ENCODE data around the gene CHP2. TPM values are rescaled to one million over a fixed set of nuclear protein-coding genes. Genes with fewer than 3 reads are reported as not detected.
A peak's percentile ranks its signal among the peaks of the same experiment; 100 is the strongest.

The CHP2 gene
- total and polyA plus RNA-seq, 9 of the 15 experiments (the other 6 are each of a cell fraction or from before 2014, with no cell fraction given), result 0.23 to 1.1 (median 0.80) TPM

- FAIRE-seq, result no peak
- no peaks in the 10 kb centered on the region for H3K36me3 ChIP-seq (ENCODE audit: control insufficient read depth, insufficient read depth, low read length)
- no peak overlapping the region for H3K4me2 ChIP-seq (ENCODE audit: insufficient read depth, low read length)
- peak in 1 of 4 experiments; percentile 30 for DNase-seq (ENCODE audit: extremely low read depth in 1 of 4, low spot score in 3 of 4)
- no peaks in the 10 kb centered on the region for H3K79me2 ChIP-seq (ENCODE audit: control insufficient read depth, insufficient read depth, low read length)
- WGBS (ENCODE audit: insufficient coverage, low coverage, missing lambda C conversion rate), result 8% methylated on average over 2 of the region's 2 CpGs
- H3K4me3 ChIP-seq, result no peak overlapping the region
- intact Hi-C loops (cut with micrococcal nuclease), result no loop called here
- no peak overlapping the region for H2AFZ ChIP-seq (ENCODE audit: low read depth, low read length)
- peaks cover 0 to 12% of the 10 kb centered on the region in 2 experiments; a peak in 2 of 5 replicates for H3K4me1 ChIP-seq (replicated peaks in 1 of 2; ENCODE audit: control insufficient read depth in 2 of 2, insufficient read depth in 2 of 2, low read length in 2 of 2)
- no peaks in the 10 kb centered on the region for H3K9me1 ChIP-seq (ENCODE audit: control insufficient read depth, insufficient read depth, low read length)
- TF ChIP-seq CBX8 (IDR thresholded peaks at IDR 0.05; ENCODE audit: borderline replicate concordance, extremely low read depth, low read depth, low read length, poor library complexity, severe bottlenecking), result no peak
- TF ChIP-seq REST (IDR thresholded peaks at IDR 0.05; ENCODE audit: borderline replicate concordance), result peak; percentile 5; the same call in 1 of the 2 replicates
- TF ChIP-seq REST (CRISPR knock-in tag; IDR thresholded peaks at IDR 0.05; ENCODE audit: low read depth), result no peak
- TF ChIP-seq RAD21 (CRISPR knock-in tag; conservative IDR thresholded peaks at IDR 0.05 in 1 of 2, IDR thresholded peaks at IDR 0.05 in 1 of 2), result peak in 1 of 2 experiments; percentile 61; a peak in 2 of 4 replicates
- peak; percentile 45 to 54 (median 51); a peak in 5 of 6 replicates for TF ChIP-seq CTCF (IDR thresholded peaks at IDR 0.05 in 2 of 3, conservative IDR thresholded peaks at IDR 0.05 in 1 of 3; ENCODE audit: insufficient read depth in 2 of 3, low read depth in 1 of 3, low read length in 3 of 3)
- no TSS peak for BruUV-seq (replicated peaks)
- H3K27me3 ChIP-seq (ENCODE audit: control insufficient read depth in 2 of 2, insufficient read depth in 2 of 2, low read length in 2 of 2), result peaks cover 0 to 10% of the 10 kb centered on the region in 2 experiments; a peak in 2 of 5 replicates
- ATAC-seq, result peak; percentile 47; the same call in 1 of the 3 replicates
- ChIA-PET POLR2A (interaction anchor here (0.6 to 1.3 kb wide), 7 partner anchors 9 to 69 kb away, joined by 3 to 6 read pairs (median 3); partner anchors contain the start of genes DCTN5 and PALB2), CTCF (ENCODE audit: low intra/inter-chr PET ratio) (no interaction called here)
- H3K9me3 ChIP-seq (replicated peaks; ENCODE audit: control insufficient read depth, insufficient read depth, low read depth, low read length), result no peaks in the 10 kb centered on the region
- no peaks in the 10 kb centered on the region for H4K20me1 ChIP-seq (replicated peaks; ENCODE audit: control insufficient read depth, insufficient read depth, low read length)
- no peak overlapping the region for H3K27ac ChIP-seq (ENCODE audit: extremely low read depth, low read depth, low read length)
- H3K9ac ChIP-seq (ENCODE audit: insufficient read depth in 1 of 2, low read depth in 2 of 2, low read length in 2 of 2), result no peak overlapping the region; a peak in 1 of 4 replicates
- in situ Hi-C loops (cut with MboI), result no loop called here
Observed at GRCh38 chr16:23710008-23710407, 44.8 kb upstream of the CHP2 start.

Data from K562 (cell line).